H1 (cell line): ENCODE measurements around the gene INPP4B. TPM values are rescaled to one million over a fixed set of nuclear protein-coding genes. Genes with fewer than 3 reads are reported as not detected.
A peak's percentile ranks its signal among the peaks of the same experiment; 100 is the strongest.

Source experiments
- CTCF ChIA-PET: fragments of 300-600 bp; sonication (Branson Sonifier 250); formaldehyde crosslinking; loops from one replicate; lab custom pipeline; 2021; ENCODE audit not compliant: partially characterized antibody; lab: Charles Lee
- POLR2A ChIA-PET: fragments of 300-600 bp; sonication (Branson Sonifier 250); formaldehyde crosslinking; loops from one replicate; lab custom pipeline; 2021; ENCODE audit warnings: inconsistent platforms; ENCODE audit not compliant: partially characterized antibody; lab: Charles Lee
- DNase-seq, 2 experiments: peaks; one replicate each; pipeline versions ENCODE4 v3.0.0 to v3.0.0-alpha.2; 2010 to 2022; ENCODE audit warnings: low spot score in 2 of 2, low read depth in 1 of 2, mixed read lengths in 1 of 2
- FAIRE-seq: peaks from 2 replicates; lab custom pipeline; 2011; peaks lifted over from hg19 to GRCh38; lab: Jason Lieb, UNC
- H2AFZ ChIP-seq: 2 replicates; pipeline ENCODE4 v1.8.1; 2012; ENCODE audit warnings: low read length, inconsistent platforms
- H2AK5ac ChIP-seq: 2 replicates; pipeline ENCODE4 v1.6.1; 2013; ENCODE audit warnings: low read depth, low read length
- H2BK120ac ChIP-seq: replicated peaks from 2 replicates; pipeline ENCODE3; 2013; ENCODE audit warnings: low read depth, low read length, inconsistent platforms
- H2BK12ac ChIP-seq: 2 replicates; pipeline ENCODE4 v1.6.1; 2013; ENCODE audit warnings: low read depth, low read length
- H2BK15ac ChIP-seq: 2 replicates; pipeline ENCODE4 v1.6.1; 2013; ENCODE audit warnings: low read length
- H2BK20ac ChIP-seq: 2 replicates; pipeline ENCODE4 v1.6.1; 2013; ENCODE audit warnings: low read length
- H2BK5ac ChIP-seq: 2 replicates; pipeline ENCODE4 v1.6.1; 2013; ENCODE audit warnings: low read depth, low read length
- H3K14ac ChIP-seq: 2 replicates; pipeline ENCODE4 v1.6.1; 2013; ENCODE audit warnings: inconsistent platforms; ENCODE audit not compliant: insufficient read length
- H3K18ac ChIP-seq: 2 replicates; pipeline ENCODE4 v1.6.1; 2013; ENCODE audit warnings: low read length; ENCODE audit errors: extremely low read depth
- H3K23ac ChIP-seq: 2 replicates; pipeline ENCODE4 v1.6.1; 2013; ENCODE audit warnings: inconsistent platforms; ENCODE audit not compliant: insufficient read length
- H3K23me2 ChIP-seq: 2 replicates; pipeline ENCODE4 v1.6.1; 2013; ENCODE audit warnings: low read depth, low read length
- H3K27ac ChIP-seq: 2 replicates; pipeline ENCODE4 v1.6.1; 2011; ENCODE audit warnings: low read depth, low read length, inconsistent platforms
- H3K27me3 ChIP-seq, 4 experiments: replicated peaks in 1 of 4; 1 replicate in 1 of 4; 2 replicates in 3 of 4; pipeline versions ENCODE4 v1.6.1 to v1.8.1; 2011 to 2013; ENCODE audit warnings: low read length in 3 of 4, mild to moderate bottlenecking in 3 of 4, inconsistent platforms in 2 of 4, mixed read lengths in 2 of 4, moderate library complexity in 1 of 4; ENCODE audit not compliant: control insufficient read depth in 3 of 4, insufficient read depth in 3 of 4; ENCODE audit errors: extremely low read depth in 1 of 4
- H3K36me3 ChIP-seq, 4 experiments: 2 replicates each; pipeline versions ENCODE4 v1.6.1 to v1.8.1; 2011 to 2013; ENCODE audit warnings: mild to moderate bottlenecking in 4 of 4, low read length in 3 of 4, moderate library complexity in 2 of 4, control low read depth in 1 of 4, inconsistent platforms in 1 of 4; ENCODE audit not compliant: insufficient read depth in 4 of 4, control insufficient read depth in 2 of 4
- H3K4ac ChIP-seq: replicated peaks from 2 replicates; pipeline ENCODE3; 2013; ENCODE audit warnings: low read length, low read depth, mixed read lengths, inconsistent platforms; ENCODE audit not compliant: insufficient read length
- H3K4me1 ChIP-seq, 4 experiments: replicated peaks in 1 of 4; 1 replicate in 1 of 4; 2 replicates in 3 of 4; pipeline versions ENCODE4 v1.6.1 to v1.8.1; 2011 to 2013; ENCODE audit warnings: low read length in 3 of 4, inconsistent platforms in 2 of 4, mixed read lengths in 1 of 4; ENCODE audit not compliant: insufficient read depth in 4 of 4, control insufficient read depth in 3 of 4
- H3K4me2 ChIP-seq, 2 experiments: 2 replicates each; pipeline versions ENCODE4 v1.6.1 to v1.8.1; 2011 to 2013; ENCODE audit warnings: low read depth in 2 of 2, low read length in 2 of 2, control low read depth in 1 of 2, inconsistent platforms in 1 of 2, mild to moderate bottlenecking in 1 of 2; ENCODE audit not compliant: insufficient read depth in 1 of 2
- H3K4me3 ChIP-seq, 4 experiments: fragments of 200-600, 300-600 bp in 1 of 4; sonication (generic), shearing (Covaris generic), sonication (Bioruptor Twin) in 1 of 4; 2 replicates each; pipeline versions ENCODE4 v1.5.1 to v1.8.1; 2011 to 2016; ENCODE audit warnings: low read length in 4 of 4, low read depth in 3 of 4, control low read depth in 2 of 4, inconsistent platforms in 2 of 4, mild to moderate bottlenecking in 2 of 4, mixed read lengths in 1 of 4, moderate library complexity in 1 of 4; ENCODE audit not compliant: insufficient read depth in 2 of 4; ENCODE audit errors: extremely low read depth in 1 of 4
- H3K56ac ChIP-seq: replicated peaks from 2 replicates; pipeline ENCODE3; 2013; ENCODE audit warnings: low read depth, mild to moderate bottlenecking, mixed read lengths, low read length, inconsistent platforms; ENCODE audit not compliant: insufficient read length
- H3K79me1 ChIP-seq: 2 replicates; pipeline ENCODE4 v1.6.1; 2013; ENCODE audit warnings: low read depth, low read length, control low read depth
- H3K79me2 ChIP-seq, 2 experiments: 2 replicates each; pipeline versions ENCODE4 v1.6.1 to v1.8.1; 2012 to 2013; ENCODE audit warnings: low read length in 2 of 2, mild to moderate bottlenecking in 2 of 2, inconsistent platforms in 1 of 2; ENCODE audit not compliant: insufficient read depth in 2 of 2, control insufficient read depth in 1 of 2
- H3K9ac ChIP-seq, 4 experiments: replicated peaks in 1 of 4; 1 replicate in 1 of 4; 2 replicates in 3 of 4; pipeline versions ENCODE4 v1.6.1 to v1.8.1; 2011 to 2013; ENCODE audit warnings: low read depth in 3 of 4, low read length in 3 of 4, control low read depth in 2 of 4, mild to moderate bottlenecking in 2 of 4, moderate library complexity in 2 of 4, inconsistent platforms in 1 of 4; ENCODE audit errors: extremely low read depth in 1 of 4
- H3K9me3 ChIP-seq, 2 experiments: 2 replicates each; pipeline versions ENCODE4 v1.6.1 to v1.8.1; 2012 to 2013; ENCODE audit warnings: mild to moderate bottlenecking in 2 of 2, moderate library complexity in 2 of 2, control low read depth in 1 of 2, inconsistent platforms in 1 of 2, low read depth in 1 of 2, low read length in 1 of 2, mixed read lengths in 1 of 2; ENCODE audit not compliant: insufficient read depth in 2 of 2
- H4K20me1 ChIP-seq, 2 experiments: replicated peaks in 1 of 2; 2 replicates each; pipeline versions ENCODE3 to v1.8.1; 2011 to 2013; ENCODE audit warnings: inconsistent platforms in 2 of 2, low read length in 2 of 2, mild to moderate bottlenecking in 1 of 2; ENCODE audit not compliant: insufficient read depth in 2 of 2, control insufficient read depth in 1 of 2
- H4K5ac ChIP-seq: 2 replicates; pipeline ENCODE4 v1.6.1; 2013; ENCODE audit warnings: low read length, low read depth, mixed read lengths, inconsistent platforms; ENCODE audit not compliant: insufficient read length
- H4K8ac ChIP-seq: 2 replicates; pipeline ENCODE4 v1.8.0; 2013; ENCODE audit warnings: mild to moderate bottlenecking, moderate library complexity, low read length, inconsistent platforms; ENCODE audit not compliant: insufficient read depth; ENCODE audit errors: extremely low read depth
- H4K91ac ChIP-seq: replicated peaks from 2 replicates; pipeline ENCODE3; 2013; ENCODE audit warnings: low read length, mixed read lengths, inconsistent platforms; ENCODE audit not compliant: insufficient read length
- HDAC6 ChIP-seq: IDR thresholded peaks from one replicate; pipeline ENCODE4 v1.7.1; 2012; ENCODE audit warnings: low read depth, mild to moderate bottlenecking, inconsistent platforms, low read length, moderate library complexity
- WGBS, 2 experiments: shearing (Covaris generic) in 1 of 2; methylation state at CpG; one replicate each; pipeline versions ENCODE4 v1.1.6 to v1.1.7; 2013 to 2015; ENCODE audit warnings: low lambda C conversion rate in 2 of 2, mixed read lengths in 2 of 2, inconsistent platforms in 1 of 2, low coverage in 1 of 2, missing lambda C conversion rate in 1 of 2; ENCODE audit not compliant: insufficient replicate concordance in 2 of 2, insufficient coverage in 1 of 2, insufficient read length in 1 of 2; ENCODE audit errors: extremely low coverage in 1 of 2, missing lambda C conversion rate in 1 of 2; 5-methylcytosine and 5-hydroxymethylcytosine counted together
- polyA plus RNA-seq, 7 experiments: library from polyadenylated mRNA; depleted of rRNA in 3 of 7; stranded (reverse) in 5 of 7; unstranded in 2 of 7; fragments of >200 nt in 5 of 7; fragments of 200-250 nt in 2 of 7; gene quantifications; 1 replicate in 5 of 7; 2 replicates in 1 of 7; 4 replicates in 1 of 7; pipeline versions ENCODE4 v1.2.1 to v1.2.3, GENCODE V29; 2011 to 2013; ENCODE audit warnings: missing spikeins in 2 of 7, mixed read lengths in 2 of 7
- total RNA-seq: library from RNA; stranded (reverse); fragmentation: NEBNext Ultra II Directional; extraction: Animal tissue kit (Norgen Biotek cat#: 25700); gene quantifications from 2 replicates; pipeline ENCODE4 v1.2.1, GENCODE V29; 2021

The INPP4B gene
- total and polyA plus RNA-seq, 2 of the 8 experiments (the other 6 are each of a cell fraction or from before 2014, with no cell fraction given) = 0.11 to 0.54 TPM

- H4K91ac ChIP-seq = no peak overlapping the region
- H3K23ac ChIP-seq = no peak overlapping the region
- no peaks in the 10 kb centered on the region for H3K23me2 ChIP-seq
- no peak for FAIRE-seq
- H3K14ac ChIP-seq = no peak overlapping the region
- no peak overlapping the region for H2BK12ac ChIP-seq
- H3K56ac ChIP-seq = no peak overlapping the region
- no peak overlapping the region for H3K4me3 ChIP-seq
- H2BK120ac ChIP-seq = no peak overlapping the region
- no peak overlapping the region for H4K5ac ChIP-seq
- H4K8ac ChIP-seq = no peak overlapping the region
- no peak overlapping the region for H3K4ac ChIP-seq
- H3K18ac ChIP-seq = no peak overlapping the region
- no peak overlapping the region for H2AK5ac ChIP-seq
- no peak overlapping the region for H3K27ac ChIP-seq
- peaks cover 0 to 5% (median 0%) of the 10 kb centered on the region in 4 experiments; a peak in 1 of 7 replicates for H3K4me1 ChIP-seq
- no peak overlapping the region for H2BK5ac ChIP-seq
- no peaks in the 10 kb centered on the region for H3K36me3 ChIP-seq
- no peaks in the 10 kb centered on the region for H4K20me1 ChIP-seq
- no peak overlapping the region for H3K9ac ChIP-seq
- 91% methylated on average over 3 of the region's 3 CpGs; no CpG with 5 or more reads in 1 of the 2 experiments for WGBS, 2 experiments
- ChIA-PET POLR2A (no interaction called here), CTCF (no interaction called here)
- H3K79me2 ChIP-seq = no peaks in the 10 kb centered on the region
- no peaks in the 10 kb centered on the region for H3K9me3 ChIP-seq
- 0 out of 2 replicates have a peak overlapping the region, but pooled peaks have one; percentile 52 for H2AFZ ChIP-seq
- no peaks in the 10 kb centered on the region for H3K79me1 ChIP-seq
- no peak for DNase-seq
- no peaks in the 10 kb centered on the region for H3K27me3 ChIP-seq
- H3K4me2 ChIP-seq = no peak overlapping the region
- no peak overlapping the region for H2BK15ac ChIP-seq
- H2BK20ac ChIP-seq = no peak overlapping the region
- no peak for TF ChIP-seq HDAC6
Measured at GRCh38 chr4:142377342-142378091, 468.6 kb downstream of the INPP4B start.
